Smooth muscle cell (in vitro differentiated cells): ENCODE measurements around the gene PIP. TPM values are rescaled to one million over a fixed set of nuclear protein-coding genes. Genes with fewer than 3 reads are reported as not detected.
"Not testable (repeated sequence)": the region's sequence is repeated elsewhere in the genome, so short reads cannot be mapped to it uniquely, and the experiment has no call there.

Experiments used
- DNase-seq: peaks from one replicate; lab custom pipeline; 2025; ENCODE audit not compliant: unreplicated experiment; lab: John Stamatoyannopoulos, UW
- H2AFZ ChIP-seq: fragments of 200-600 bp; sonication (generic); 2 replicates; pipeline ENCODE4 v1.6.0; 2016; ENCODE audit warnings: antibody characterized with exemption, low read depth, mild to moderate bottlenecking
- H3F3A ChIP-seq: fragments of 200-600 bp; sonication (generic); 2 replicates; pipeline ENCODE4 v1.6.0; 2017; ENCODE audit warnings: antibody characterized with exemption, low read depth
- H3K27ac ChIP-seq: fragments of 200-600 bp; sonication (generic); 2 replicates; pipeline ENCODE4 v1.5.1; 2016; ENCODE audit warnings: low read depth, mild to moderate bottlenecking
- H3K27me3 ChIP-seq: fragments of 200-600 bp; sonication (generic); 2 replicates; pipeline ENCODE4 v1.6.1; 2016; ENCODE audit warnings: low read depth, mild to moderate bottlenecking
- H3K36me3 ChIP-seq: fragments of 200-600 bp; sonication (generic); 2 replicates; pipeline ENCODE4 v1.5.1; 2016; ENCODE audit warnings: low read depth
- H3K4me1 ChIP-seq: fragments of 200-600 bp; sonication (generic); 2 replicates; pipeline ENCODE4 v1.5.1; 2016; ENCODE audit warnings: low read depth
- H3K4me2 ChIP-seq: fragments of 200-600 bp; sonication (generic); 2 replicates; pipeline ENCODE4 v1.6.0; 2016; ENCODE audit warnings: mild to moderate bottlenecking
- H3K4me3 ChIP-seq: fragments of 200-600 bp; sonication (generic); 2 replicates; pipeline ENCODE4 v1.5.1; 2016; ENCODE audit warnings: mild to moderate bottlenecking
- H3K79me2 ChIP-seq: fragments of 200-600 bp; sonication (generic); 2 replicates; pipeline ENCODE4 v1.6.0; 2016; ENCODE audit warnings: low read depth, mild to moderate bottlenecking
- H3K9ac ChIP-seq: fragments of 200-600 bp; sonication (generic); 2 replicates; pipeline ENCODE4 v1.6.0; 2016; ENCODE audit warnings: low read depth
- H3K9me3 ChIP-seq: fragments of 200-600 bp; sonication (generic); replicated peaks from 2 replicates; pipeline ENCODE4 v1.5.1; 2016; ENCODE audit warnings: low read depth
- H4K20me1 ChIP-seq: fragments of 200-600 bp; sonication (generic); 2 replicates; pipeline ENCODE4 v1.6.0; 2016; ENCODE audit warnings: low read depth
- CTCF ChIP-seq: fragments of 200-600 bp; sonication (generic); IDR thresholded peaks from 2 replicates; pipeline ENCODE4 v1.5.1; 2017; ENCODE audit warnings: borderline replicate concordance, mild to moderate bottlenecking, antibody characterized with exemption; ENCODE audit not compliant: insufficient read depth, poor library complexity, severe bottlenecking
- WGBS: methylation state at CpG from one replicate; pipeline ENCODE4 v1.1.7; 2016; ENCODE audit warnings: low lambda C conversion rate; 5-methylcytosine and 5-hydroxymethylcytosine counted together
- polyA plus RNA-seq: library from polyadenylated mRNA; unstranded; fragments of >200 nt; fragmentation: Nextera tagmentation; extraction: Ambion mirVana; gene quantifications from 2 replicates; pipeline ENCODE4 v1.2.1, GENCODE V29; 2016
- total RNA-seq: library from RNA; depleted of rRNA; stranded (reverse); fragments of >200 nt; gene quantifications from 2 replicates; pipeline ENCODE4 v1.2.3, GENCODE V29; 2014

The PIP gene
- total RNA-seq (not detected in 2 replicates), polyA plus RNA-seq (not detected in 2 replicates)

GRCh38 chr7:143131781-143132180, at the start of gene PIP:
TSS of gene PIP (plus strand) at chr7:143132077. CDS start at chr7:143132117, 40 bp downstream.
- 76% methylated on average over 4 of the region's 4 CpGs for WGBS
- no peak for DNase-seq
- H3F3A ChIP-seq, result no peaks in the 10 kb centered on the region
- no peak for TF ChIP-seq CTCF
- no peaks in the 10 kb centered on the region for H3K36me3 ChIP-seq
- no peaks in the 10 kb centered on the region for H3K9me3 ChIP-seq
- no peak within 1 kb of the TSS for H3K27ac ChIP-seq
- H3K27me3 ChIP-seq, result no peaks in the 10 kb centered on the region
- no peak within 1 kb of the TSS for H3K4me2 ChIP-seq
- H3K9ac ChIP-seq, result no peak within 1 kb of the TSS
- H3K4me1 ChIP-seq, result no peaks in the 10 kb centered on the region
- H2AFZ ChIP-seq, result no peak within 1 kb of the TSS
- H3K79me2 ChIP-seq, result no peaks in the 10 kb centered on the region
- H3K4me3 ChIP-seq, result no peak within 1 kb of the TSS
- no peaks in the 10 kb centered on the region for H4K20me1 ChIP-seq

GRCh38 chr7:143085109-143085508, 46.8 kb upstream of the PIP start:
- H3K4me1 ChIP-seq, result no peaks in the 10 kb centered on the region
- WGBS, result 94% methylated on average over 1 of the region's 1 CpG
- H3K36me3 ChIP-seq, result no peaks in the 10 kb centered on the region
- no peak for TF ChIP-seq CTCF
- no peak for DNase-seq
- H3K79me2 ChIP-seq, result no peaks in the 10 kb centered on the region
- no peak overlapping the region for H3K4me2 ChIP-seq
- no peaks in the 10 kb centered on the region for H3K9me3 ChIP-seq
- no peak overlapping the region for H3K27ac ChIP-seq
- H3K4me3 ChIP-seq, result no peak overlapping the region
- H3F3A ChIP-seq, result no peaks in the 10 kb centered on the region
- no peak overlapping the region for H2AFZ ChIP-seq
- H4K20me1 ChIP-seq, result no peaks in the 10 kb centered on the region
- no peaks in the 10 kb centered on the region for H3K27me3 ChIP-seq
- H3K9ac ChIP-seq, result no peak overlapping the region

GRCh38 chr7:143085610-143086009, 46.3 kb upstream of the PIP start:
- not testable (repeated sequence) for H3K27ac ChIP-seq, H3K9me3 ChIP-seq, H3K27me3 ChIP-seq, DNase-seq, H3K4me3 ChIP-seq, H3K9ac ChIP-seq, H3F3A ChIP-seq, H3K79me2 ChIP-seq, H2AFZ ChIP-seq, H3K4me1 ChIP-seq, H4K20me1 ChIP-seq, H3K36me3 ChIP-seq, H3K4me2 ChIP-seq
- WGBS, result 85% methylated on average over 3 of the region's 3 CpGs

GRCh38 chr7:143088549-143089231, 43.2 kb upstream of the PIP start:
- not testable (repeated sequence) for H3K27me3 ChIP-seq, H3F3A ChIP-seq, DNase-seq, H3K9me3 ChIP-seq, H3K36me3 ChIP-seq, H4K20me1 ChIP-seq, H3K4me2 ChIP-seq, H3K79me2 ChIP-seq, H3K27ac ChIP-seq, H3K4me3 ChIP-seq, H2AFZ ChIP-seq, H3K4me1 ChIP-seq, H3K9ac ChIP-seq
- 91% methylated on average over 16 of the region's 16 CpGs for WGBS
